Gastroesophageal sphincter (tissue), 3 donors: ENCODE results near the gene GNPTG.

Source experiments
- EP300 ChIP-seq: sonication (generic); formaldehyde crosslinking; IDR thresholded peaks from one replicate; pipeline ENCODE4 v1.6.1; 2017; ENCODE audit warnings: antibody characterized with exemption, mild to moderate bottlenecking
- POLR2A ChIP-seq, 2 donors: fragments of 450-650 bp; IDR thresholded peaks; one replicate each; pipeline ENCODE4 v1.6.1; 2017; ENCODE audit warnings: antibody characterized with exemption in 2 of 2, mild to moderate bottlenecking in 2 of 2, moderate library complexity in 1 of 2
- POLR2AphosphoS5 ChIP-seq: sonication (generic); formaldehyde crosslinking; IDR thresholded peaks from one replicate; pipeline ENCODE4 v1.6.1; 2017; ENCODE audit warnings: antibody characterized with exemption
- TF ChIP-seq, protein P1 (sequence below), 4 experiments: fragments of 200-600 bp in 2 of 4; fragments of 450-650 bp in 2 of 4; sonication (generic) in 1 of 4; IDR thresholded peaks; one replicate each; pipeline ENCODE4 v1.5.1; 2017 to 2019; ENCODE audit warnings: antibody characterized with exemption in 4 of 4, mild to moderate bottlenecking in 2 of 4, moderate library complexity in 2 of 4

DNA sequence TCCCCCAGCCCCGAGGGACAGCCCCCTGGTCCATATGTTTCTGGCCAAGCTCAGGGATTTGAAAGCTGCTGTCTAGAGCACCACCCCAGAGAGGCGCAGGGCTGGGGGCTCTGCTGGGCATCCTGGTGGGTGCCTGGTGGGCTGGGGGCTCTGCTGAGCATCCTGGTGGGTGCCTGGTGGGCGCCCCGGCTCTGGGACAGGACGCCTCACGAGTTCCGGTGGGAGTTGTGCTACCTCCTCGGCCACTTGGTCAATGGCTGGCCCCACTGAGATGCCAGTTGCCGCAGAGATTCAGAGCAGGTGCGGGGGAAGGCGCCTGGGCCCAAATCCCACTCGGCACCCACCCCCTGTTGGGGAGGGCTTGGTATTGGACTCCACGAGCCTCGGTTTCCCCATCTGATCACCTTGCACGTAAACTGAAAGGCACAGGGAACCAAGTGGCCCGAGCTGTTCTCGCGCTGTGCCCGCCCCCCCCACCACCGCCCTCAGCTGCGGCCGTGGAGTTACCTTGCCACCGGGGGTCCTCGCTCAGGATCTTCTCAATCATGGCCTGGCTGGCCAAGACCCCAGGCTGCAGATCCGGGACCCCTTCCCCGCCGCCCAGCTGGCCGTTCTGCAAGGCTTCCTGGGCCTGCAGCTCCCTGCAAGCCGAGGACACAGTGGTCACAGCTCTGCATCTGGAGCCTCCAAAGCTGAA is 49.5 kb downstream of the GNPTG start:
- TF ChIP-seq, protein P1, sequence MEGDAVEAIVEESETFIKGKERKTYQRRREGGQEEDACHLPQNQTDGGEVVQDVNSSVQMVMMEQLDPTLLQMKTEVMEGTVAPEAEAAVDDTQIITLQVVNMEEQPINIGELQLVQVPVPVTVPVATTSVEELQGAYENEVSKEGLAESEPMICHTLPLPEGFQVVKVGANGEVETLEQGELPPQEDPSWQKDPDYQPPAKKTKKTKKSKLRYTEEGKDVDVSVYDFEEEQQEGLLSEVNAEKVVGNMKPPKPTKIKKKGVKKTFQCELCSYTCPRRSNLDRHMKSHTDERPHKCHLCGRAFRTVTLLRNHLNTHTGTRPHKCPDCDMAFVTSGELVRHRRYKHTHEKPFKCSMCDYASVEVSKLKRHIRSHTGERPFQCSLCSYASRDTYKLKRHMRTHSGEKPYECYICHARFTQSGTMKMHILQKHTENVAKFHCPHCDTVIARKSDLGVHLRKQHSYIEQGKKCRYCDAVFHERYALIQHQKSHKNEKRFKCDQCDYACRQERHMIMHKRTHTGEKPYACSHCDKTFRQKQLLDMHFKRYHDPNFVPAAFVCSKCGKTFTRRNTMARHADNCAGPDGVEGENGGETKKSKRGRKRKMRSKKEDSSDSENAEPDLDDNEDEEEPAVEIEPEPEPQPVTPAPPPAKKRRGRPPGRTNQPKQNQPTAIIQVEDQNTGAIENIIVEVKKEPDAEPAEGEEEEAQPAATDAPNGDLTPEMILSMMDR (IDR thresholded peaks at IDR 0.05), result no peak
- TF ChIP-seq POLR2A (IDR thresholded peaks at IDR 0.05) (no peak), POLR2AphosphoS5 (no peak), EP300 (no peak)
